Omental fat pad (tissue), 4 donors: ENCODE results near the gene CASS4. TPM values are rescaled to one million over a fixed set of nuclear protein-coding genes. Genes with fewer than 3 reads are reported as not detected.

Experiments
- ATAC-seq: fragments of 150-250 bp; one replicate; pipeline ENCODE4 v1.9.1; 2016; ENCODE audit warnings: mild to moderate bottlenecking, moderate library complexity; ENCODE audit not compliant: low FRiP score
- DNase-seq: peaks from one replicate; pipeline ENCODE4 v3.0.0-alpha.2; 2019; ENCODE audit warnings: low spot score
- total RNA-seq, 4 donors: library from RNA; depleted of rRNA; stranded (reverse); fragments of >200 nt; gene quantifications; one replicate each; pipeline ENCODE4 v1.1.0, GENCODE V29; 2016
- TF ChIP-seq, protein P1 (sequence below), 3 donors: fragments of 450-650 bp; IDR thresholded peaks; one replicate each; pipeline ENCODE4 v1.5.1; 2016 to 2017; ENCODE audit warnings: antibody characterized with exemption in 3 of 3, mild to moderate bottlenecking in 3 of 3, moderate library complexity in 2 of 3

Gene CASS4, protein sequence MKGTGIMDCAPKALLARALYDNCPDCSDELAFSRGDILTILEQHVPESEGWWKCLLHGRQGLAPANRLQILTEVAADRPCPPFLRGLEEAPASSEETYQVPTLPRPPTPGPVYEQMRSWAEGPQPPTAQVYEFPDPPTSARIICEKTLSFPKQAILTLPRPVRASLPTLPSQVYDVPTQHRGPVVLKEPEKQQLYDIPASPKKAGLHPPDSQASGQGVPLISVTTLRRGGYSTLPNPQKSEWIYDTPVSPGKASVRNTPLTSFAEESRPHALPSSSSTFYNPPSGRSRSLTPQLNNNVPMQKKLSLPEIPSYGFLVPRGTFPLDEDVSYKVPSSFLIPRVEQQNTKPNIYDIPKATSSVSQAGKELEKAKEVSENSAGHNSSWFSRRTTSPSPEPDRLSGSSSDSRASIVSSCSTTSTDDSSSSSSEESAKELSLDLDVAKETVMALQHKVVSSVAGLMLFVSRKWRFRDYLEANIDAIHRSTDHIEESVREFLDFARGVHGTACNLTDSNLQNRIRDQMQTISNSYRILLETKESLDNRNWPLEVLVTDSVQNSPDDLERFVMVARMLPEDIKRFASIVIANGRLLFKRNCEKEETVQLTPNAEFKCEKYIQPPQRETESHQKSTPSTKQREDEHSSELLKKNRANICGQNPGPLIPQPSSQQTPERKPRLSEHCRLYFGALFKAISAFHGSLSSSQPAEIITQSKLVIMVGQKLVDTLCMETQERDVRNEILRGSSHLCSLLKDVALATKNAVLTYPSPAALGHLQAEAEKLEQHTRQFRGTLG
- total RNA-seq: 10 to 100 TPM in 1 of 4 donors, 1 to 10 TPM in 3; 3.5 to 10.6 (median 6.0) TPM

- peak; percentile 59 for ATAC-seq
- DNase-seq: no peak
- TF ChIP-seq, protein P1, sequence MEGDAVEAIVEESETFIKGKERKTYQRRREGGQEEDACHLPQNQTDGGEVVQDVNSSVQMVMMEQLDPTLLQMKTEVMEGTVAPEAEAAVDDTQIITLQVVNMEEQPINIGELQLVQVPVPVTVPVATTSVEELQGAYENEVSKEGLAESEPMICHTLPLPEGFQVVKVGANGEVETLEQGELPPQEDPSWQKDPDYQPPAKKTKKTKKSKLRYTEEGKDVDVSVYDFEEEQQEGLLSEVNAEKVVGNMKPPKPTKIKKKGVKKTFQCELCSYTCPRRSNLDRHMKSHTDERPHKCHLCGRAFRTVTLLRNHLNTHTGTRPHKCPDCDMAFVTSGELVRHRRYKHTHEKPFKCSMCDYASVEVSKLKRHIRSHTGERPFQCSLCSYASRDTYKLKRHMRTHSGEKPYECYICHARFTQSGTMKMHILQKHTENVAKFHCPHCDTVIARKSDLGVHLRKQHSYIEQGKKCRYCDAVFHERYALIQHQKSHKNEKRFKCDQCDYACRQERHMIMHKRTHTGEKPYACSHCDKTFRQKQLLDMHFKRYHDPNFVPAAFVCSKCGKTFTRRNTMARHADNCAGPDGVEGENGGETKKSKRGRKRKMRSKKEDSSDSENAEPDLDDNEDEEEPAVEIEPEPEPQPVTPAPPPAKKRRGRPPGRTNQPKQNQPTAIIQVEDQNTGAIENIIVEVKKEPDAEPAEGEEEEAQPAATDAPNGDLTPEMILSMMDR (IDR thresholded peaks at IDR 0.05): no peak
These were observed at the start of gene CASS4 for GRCh38 chr20:56411759-56412472. Gene CASS4, plus strand, starts transcription at chr20:56412260. Its CDS starts 199 bp downstream, at chr20:56412459.

DNA sequence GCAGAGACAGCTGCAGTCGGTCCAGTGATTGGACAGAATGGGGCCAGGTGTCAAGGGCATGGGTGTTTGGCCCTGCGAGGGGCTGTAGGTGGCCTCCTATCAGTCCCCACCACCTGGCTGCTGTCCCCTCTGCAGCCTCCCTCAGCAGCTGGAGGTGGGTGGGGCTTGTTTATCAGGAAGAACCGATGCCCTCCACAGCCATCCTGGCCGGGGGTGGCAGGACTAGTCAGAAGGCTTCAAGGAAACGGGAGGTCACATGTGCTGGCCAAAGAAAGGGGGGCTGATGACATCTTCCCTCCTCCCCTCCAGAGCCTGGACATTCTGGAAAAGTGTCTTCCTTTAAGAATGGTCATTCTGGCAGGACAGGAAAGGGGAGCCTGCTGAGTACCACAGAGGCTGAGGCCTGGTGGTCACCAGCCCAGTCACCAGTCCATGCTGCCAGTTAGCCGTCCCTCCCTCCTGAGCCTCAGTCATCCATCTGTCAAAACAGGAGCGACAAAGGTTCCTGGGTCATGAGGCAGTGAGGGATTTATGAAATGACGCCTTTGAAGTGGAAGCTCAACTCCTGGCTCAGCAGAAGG lies 49.1 kb upstream of the CASS4 start:
- TF ChIP-seq, protein P1 (IDR thresholded peaks at IDR 0.05): no peak
- ATAC-seq (no peak), DNase-seq (no peak)

- ATAC-seq (no peak), DNase-seq (no peak)
- TF ChIP-seq, protein P1 (IDR thresholded peaks at IDR 0.05): no peak
These were observed 48.6 kb upstream of the CASS4 start for GRCh38 chr20:56363491-56363890.

- DNase-seq (no peak), ATAC-seq (no peak)
- TF ChIP-seq, protein P1 (IDR thresholded peaks at IDR 0.05): no peak
These were observed 43.5 kb upstream of the CASS4 start for GRCh38 chr20:56368351-56369134.

GRCh38 chr20:56369179-56369578 lies 42.9 kb upstream of the CASS4 start:
- DNase-seq: no peak
- ATAC-seq: no peak
- TF ChIP-seq, protein P1 (IDR thresholded peaks at IDR 0.05): no peak

DNA sequence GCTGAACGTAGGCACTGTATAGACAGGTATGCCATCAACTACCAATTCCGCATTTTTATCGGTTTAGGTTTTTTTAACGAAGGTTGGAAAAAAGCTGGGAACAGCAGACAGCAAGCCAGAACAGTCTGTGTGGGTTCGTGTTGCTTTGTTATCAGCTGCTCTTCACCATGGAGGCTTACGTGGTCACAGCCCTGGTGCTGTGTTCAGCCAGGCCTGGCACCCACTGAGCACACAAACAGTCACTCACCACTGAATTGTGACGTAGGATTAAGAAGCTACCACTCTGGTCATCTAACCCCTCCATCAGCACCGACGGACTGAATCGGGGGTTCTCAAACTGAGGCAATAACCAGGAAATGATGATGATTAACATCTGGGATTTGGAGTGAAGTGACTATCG lies 40.1 kb upstream of the CASS4 start:
- DNase-seq: no peak
- TF ChIP-seq, protein P1 (IDR thresholded peaks at IDR 0.05): no peak
- no peak for ATAC-seq
